ENCODE data around the gene PPP6C. TPM values are rescaled to one million over a fixed set of nuclear protein-coding genes. Genes with fewer than 3 reads are reported as not detected.
A peak's percentile ranks its signal among the peaks of the same experiment; 100 is the strongest.

PPP6C gene
- total and polyA plus RNA-seq, 2 donors, result 19.9 to 20.8 TPM

DNA sequence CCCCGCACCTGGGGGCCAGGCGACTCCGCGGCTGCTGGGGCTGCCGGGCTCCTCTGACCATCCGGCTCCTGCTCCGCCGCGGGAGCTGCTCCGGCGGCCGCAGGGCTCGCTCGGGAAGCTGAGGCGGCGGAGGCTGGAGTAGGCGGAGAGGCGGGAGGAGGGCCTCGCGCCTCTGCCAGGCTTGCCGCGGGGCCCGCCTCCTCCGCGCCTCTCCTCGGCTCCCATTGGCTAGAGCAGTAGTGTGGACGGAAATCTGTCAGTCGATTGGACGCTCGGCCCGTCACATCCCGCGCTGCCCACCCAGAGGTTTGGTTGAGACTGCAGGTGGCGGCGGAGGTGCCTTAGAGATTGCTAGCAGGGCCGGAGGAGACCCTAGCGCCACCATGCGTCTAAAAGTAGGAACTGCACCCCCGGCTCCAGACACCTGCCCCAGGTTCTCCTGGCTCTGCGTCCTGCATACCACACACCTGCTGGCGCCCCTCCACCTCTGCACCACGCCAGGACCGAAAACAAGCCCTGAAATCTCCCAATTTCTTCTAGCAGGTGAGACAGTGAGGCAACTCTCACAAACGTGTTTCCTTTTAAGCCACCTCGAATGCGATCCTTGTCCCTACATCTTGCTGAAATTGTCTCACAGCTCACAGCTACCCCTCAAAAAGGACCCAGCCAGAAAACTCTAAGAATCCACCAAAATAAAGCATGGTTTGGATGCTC is 46.1 kb downstream of the PPP6C start, which contains the start of gene SCAI:
Gene SCAI, minus strand, starts transcription at position 152 of the 714 bp plus-strand sequence. Its CDS starts 91 bp downstream, at position 61.
- peak within 1 kb of the TSS; percentile 98 for H3K4me3 ChIP-seq (ENCODE audit: low read depth, low read length)
- H3K27ac ChIP-seq (ENCODE audit: low read depth), result no peak within 1 kb of the TSS
- H3K4me1 ChIP-seq (ENCODE audit: insufficient read depth), result no peaks in the 10 kb centered on the region
- no peaks in the 10 kb centered on the region for H3K36me3 ChIP-seq (ENCODE audit: insufficient read depth)
- DNase-seq (ENCODE audit: extremely low spot score), result peak; percentile 97
- WGBS, result under 1% methylated on average over 46 of the region's 46 CpGs

DNA sequence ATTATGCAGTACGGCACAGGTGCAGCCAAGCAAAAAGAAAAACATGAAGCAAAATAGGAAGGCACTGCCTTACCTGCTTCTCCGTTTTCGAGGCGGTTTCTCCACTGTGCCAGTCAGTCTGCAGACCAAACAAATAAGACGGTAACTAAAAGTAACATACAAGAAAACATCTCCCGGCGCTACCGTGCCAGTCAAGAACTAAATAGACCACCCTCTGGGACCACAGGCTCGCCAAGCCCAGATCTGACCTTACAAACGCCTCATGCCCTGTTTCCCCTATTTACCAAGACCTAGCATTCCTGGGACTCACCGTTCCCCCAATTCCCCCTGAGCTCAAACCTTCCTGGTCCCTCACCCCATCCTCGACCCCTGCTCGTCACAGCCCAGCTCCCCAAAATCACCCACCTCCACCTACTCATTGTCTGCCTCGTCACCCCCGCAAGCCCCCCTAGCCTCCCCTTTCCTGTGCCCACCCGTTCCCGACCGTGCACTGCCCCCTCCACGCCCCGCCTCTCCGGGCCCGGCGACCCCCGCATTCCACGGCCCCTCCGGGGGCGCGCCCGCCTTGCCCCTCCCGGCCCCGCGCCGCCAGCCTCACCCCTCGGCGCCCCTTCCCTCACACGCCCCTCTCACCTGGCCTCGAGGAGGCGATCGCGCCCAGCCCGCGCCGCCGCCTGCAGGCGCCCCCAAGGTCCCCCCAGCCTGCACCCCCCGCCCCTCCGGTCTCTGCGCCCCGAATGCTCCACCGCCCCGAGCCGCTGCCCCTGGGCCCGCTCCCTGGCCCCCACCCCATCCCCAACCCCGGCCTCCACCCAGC is 46.8 kb downstream of the PPP6C start:
- Histone ChIP-seq H3K36me3 (ENCODE audit: insufficient read depth) (no peaks in the 10 kb centered on the region), H3K4me1 (ENCODE audit: insufficient read depth) (no peaks in the 10 kb centered on the region), H3K4me3 (ENCODE audit: low read depth, low read length) (peak overlapping the region; percentile 98), H3K27ac (ENCODE audit: low read depth) (no peak overlapping the region)
- 2% methylated on average over 54 of the region's 54 CpGs for WGBS
- DNase-seq (ENCODE audit: extremely low spot score), result no peak

DNA sequence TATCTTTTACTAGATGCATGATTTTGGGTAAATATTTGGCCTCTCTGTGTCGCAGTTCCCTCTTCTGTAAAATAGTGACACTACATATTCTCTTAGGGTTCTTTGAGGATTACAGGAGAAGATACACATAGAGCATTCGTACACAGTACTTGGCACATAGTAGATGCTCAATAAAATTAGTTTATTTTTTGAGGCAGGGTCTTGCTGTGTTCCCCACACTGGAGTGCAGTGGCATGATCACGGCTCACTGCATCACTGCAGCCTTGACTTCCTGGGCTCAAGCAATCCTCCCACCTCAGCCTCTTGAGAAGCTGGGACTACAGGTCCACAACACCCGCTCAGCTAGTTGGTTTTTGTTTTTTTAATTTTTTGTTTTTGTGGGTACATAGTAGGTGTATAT is 47.9 kb downstream of the PPP6C start:
- Histone ChIP-seq H3K36me3 (ENCODE audit: insufficient read depth) (no peaks in the 10 kb centered on the region), H3K4me3 (ENCODE audit: low read depth, low read length) (no peak overlapping the region), H3K4me1 (ENCODE audit: insufficient read depth) (no peaks in the 10 kb centered on the region), H3K27ac (ENCODE audit: low read depth) (no peak overlapping the region)
- WGBS, result 73% methylated on average over 4 of the region's 4 CpGs
- DNase-seq (ENCODE audit: extremely low spot score), result no peak

DNA sequence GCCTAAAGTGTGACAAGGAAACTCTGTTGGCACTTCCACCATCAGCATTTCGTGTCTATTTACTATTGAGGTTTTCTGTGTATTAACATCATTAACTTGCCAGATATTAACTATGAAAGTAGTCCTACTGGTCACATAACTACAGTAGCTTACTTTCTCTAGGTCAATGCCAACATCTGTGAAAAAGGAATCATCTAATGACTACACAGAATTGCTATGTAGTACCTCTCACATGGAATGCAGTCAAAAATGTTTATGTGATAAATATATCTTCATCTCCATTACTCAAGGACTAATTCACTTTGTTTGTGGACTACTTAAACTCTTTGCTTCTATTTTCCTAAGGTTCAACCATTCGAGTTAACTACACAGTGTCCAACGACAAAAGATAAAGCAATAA is 48.4 kb downstream of the PPP6C start:
- Histone ChIP-seq H3K4me3 (ENCODE audit: low read depth, low read length) (no peak overlapping the region), H3K27ac (ENCODE audit: low read depth) (no peak overlapping the region), H3K36me3 (ENCODE audit: insufficient read depth) (no peaks in the 10 kb centered on the region), H3K4me1 (ENCODE audit: insufficient read depth) (no peaks in the 10 kb centered on the region)
- 50% methylated on average over 3 of the region's 3 CpGs for WGBS
- DNase-seq (ENCODE audit: extremely low spot score), result no peak

DNA sequence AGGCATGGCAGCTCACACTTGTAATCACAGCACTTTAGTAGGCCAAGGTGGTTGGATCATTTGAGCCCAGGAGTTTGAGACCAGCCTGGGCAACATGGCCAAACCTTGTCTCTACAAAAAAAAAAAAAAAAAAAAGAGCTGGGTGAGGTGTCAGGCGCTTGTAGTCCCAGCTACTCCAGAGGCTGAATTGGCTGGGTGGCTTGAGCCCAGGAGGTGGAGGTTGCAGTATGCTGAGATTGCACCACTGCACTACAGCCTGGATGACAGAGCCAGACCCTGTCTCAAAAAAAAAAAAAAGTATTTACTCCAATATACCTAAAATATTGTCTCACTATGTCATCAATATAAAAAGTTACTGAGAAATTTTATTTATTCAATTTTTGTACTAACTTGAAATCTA is 49.0 kb downstream of the PPP6C start:
- WGBS, result 100% methylated on average over 1 of the region's 1 CpG
- Histone ChIP-seq H3K4me3 (ENCODE audit: low read depth, low read length) (no peak overlapping the region), H3K27ac (ENCODE audit: low read depth) (no peak overlapping the region), H3K4me1 (ENCODE audit: insufficient read depth) (no peaks in the 10 kb centered on the region), H3K36me3 (ENCODE audit: insufficient read depth) (no peaks in the 10 kb centered on the region)
- no peak for DNase-seq (ENCODE audit: extremely low spot score)

DNA sequence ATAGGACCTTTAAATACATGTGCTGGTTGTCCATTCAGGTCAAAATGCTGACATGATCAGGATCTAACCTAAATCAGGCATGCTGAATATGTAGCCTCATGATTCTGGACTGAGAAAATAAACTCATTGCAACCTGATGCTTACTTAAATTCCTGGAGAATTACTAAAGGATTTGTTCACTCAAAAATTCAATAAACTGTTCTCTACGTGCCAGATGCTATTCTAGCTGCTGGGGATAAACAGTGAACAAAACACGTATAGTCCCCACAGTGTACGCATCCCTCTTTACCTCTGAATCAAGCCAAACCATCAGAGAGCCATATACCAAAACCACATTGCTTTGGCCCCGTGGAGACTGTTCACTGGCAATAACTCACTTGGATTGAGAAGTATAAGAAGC is 52.4 kb downstream of the PPP6C start:
- WGBS, result 64% methylated on average over 4 of the region's 4 CpGs
- DNase-seq (ENCODE audit: extremely low spot score), result no peak
- Histone ChIP-seq H3K4me3 (ENCODE audit: low read depth, low read length) (no peak overlapping the region), H3K27ac (ENCODE audit: low read depth) (no peak overlapping the region), H3K4me1 (ENCODE audit: insufficient read depth) (no peaks in the 10 kb centered on the region), H3K36me3 (ENCODE audit: insufficient read depth) (no peaks in the 10 kb centered on the region)

DNA sequence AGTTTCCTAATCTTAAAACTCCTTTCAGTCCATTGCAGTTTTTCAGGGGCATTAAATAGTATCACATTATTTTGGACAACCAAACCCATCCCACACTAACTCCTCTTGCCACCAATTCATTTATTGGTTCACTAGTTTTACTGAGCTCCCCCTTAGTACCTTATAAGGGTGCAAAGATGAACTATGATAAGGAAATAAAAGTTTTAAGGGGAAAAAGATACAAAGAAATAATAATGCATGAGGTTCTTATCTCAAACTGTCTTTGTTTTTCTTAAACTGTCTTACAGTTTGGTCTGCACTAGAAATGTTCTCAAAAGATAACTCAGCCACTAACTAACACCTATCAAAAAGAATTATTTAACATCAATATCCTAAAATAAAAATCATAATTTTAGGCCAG is 54.6 kb downstream of the PPP6C start:
- Histone ChIP-seq H3K27ac (ENCODE audit: low read depth) (no peak overlapping the region), H3K4me3 (ENCODE audit: low read depth, low read length) (no peak overlapping the region), H3K4me1 (ENCODE audit: insufficient read depth) (no peaks in the 10 kb centered on the region), H3K36me3 (ENCODE audit: insufficient read depth) (no peaks in the 10 kb centered on the region)
- no peak for DNase-seq (ENCODE audit: extremely low spot score)

DNA sequence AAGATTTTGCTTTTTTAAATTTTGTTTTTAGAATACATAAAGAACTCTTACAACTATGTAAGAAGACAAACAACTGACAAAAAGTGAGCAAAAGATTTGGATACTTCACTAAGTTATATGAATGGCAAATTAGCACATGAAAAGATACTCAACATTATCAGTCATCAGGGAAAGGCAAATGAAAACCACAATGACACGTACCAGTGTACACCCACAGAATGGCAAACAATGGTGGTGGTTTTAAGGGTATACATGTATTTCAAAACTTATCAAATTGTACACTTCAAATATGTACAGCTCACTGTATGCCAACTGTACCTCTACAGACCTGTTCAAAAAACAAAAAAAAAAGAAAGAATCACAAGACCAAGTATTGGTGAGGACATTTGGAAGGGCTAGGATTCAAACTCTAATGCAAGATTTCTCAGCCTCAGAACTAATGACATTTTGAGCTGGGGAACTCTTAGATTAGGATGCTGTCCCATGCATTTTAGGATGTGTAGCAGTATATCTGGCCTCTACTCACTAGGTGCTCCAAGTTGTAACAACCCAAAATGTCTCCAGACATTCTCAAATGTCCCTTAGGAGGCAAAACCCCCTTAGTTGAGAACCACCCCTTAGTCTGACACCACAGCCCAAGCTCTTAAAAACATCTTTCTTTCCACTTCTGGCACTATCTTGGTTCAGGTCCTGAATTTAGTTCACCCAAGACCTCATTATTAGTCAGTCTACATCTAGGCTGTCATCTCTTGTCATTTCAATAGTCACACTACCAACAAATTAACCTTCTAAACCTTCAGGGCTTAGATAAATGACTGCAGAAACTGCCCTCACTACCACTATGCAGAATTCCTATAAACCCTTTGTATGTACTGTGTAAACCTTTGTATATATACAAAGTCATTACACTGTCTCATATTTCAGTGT is 55.9 kb downstream of the PPP6C start:
- no peaks in the 10 kb centered on the region for H3K36me3 ChIP-seq (ENCODE audit: insufficient read depth)
- WGBS, result 89% methylated on average over 1 of the region's 1 CpG

DNA sequence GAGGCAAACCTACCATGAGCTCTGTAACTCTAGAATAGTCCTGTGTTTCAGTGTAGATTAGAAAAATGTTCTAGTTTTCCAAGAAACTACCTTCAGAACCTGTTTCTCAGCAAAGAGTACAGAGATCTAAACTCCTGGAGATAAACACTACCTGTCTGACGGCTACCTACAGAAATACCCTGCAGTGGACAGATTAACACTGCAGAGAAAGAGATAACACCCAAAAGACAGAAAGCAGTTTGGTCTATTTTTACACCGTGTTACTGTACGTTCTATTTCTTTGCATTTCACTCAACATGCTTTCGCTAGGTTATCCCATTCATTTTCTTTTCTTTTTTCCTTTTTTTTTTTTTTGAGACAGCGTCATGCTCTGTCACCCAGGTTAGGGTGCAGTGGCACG is 57.8 kb downstream of the PPP6C start:
- H3K36me3 ChIP-seq (ENCODE audit: insufficient read depth), result no peaks in the 10 kb centered on the region
- WGBS, result 92% methylated on average over 6 of the region's 6 CpGs

More for the DNA sequence above, 55.9 kb downstream of the PPP6C start:
- Histone ChIP-seq H3K4me1 (ENCODE audit: insufficient read depth) (no peaks in the 10 kb centered on the region), H3K27ac (ENCODE audit: low read depth) (no peak overlapping the region), H3K4me3 (ENCODE audit: low read depth, low read length) (no peak overlapping the region)
- no peak for DNase-seq (ENCODE audit: extremely low spot score)

DNA sequence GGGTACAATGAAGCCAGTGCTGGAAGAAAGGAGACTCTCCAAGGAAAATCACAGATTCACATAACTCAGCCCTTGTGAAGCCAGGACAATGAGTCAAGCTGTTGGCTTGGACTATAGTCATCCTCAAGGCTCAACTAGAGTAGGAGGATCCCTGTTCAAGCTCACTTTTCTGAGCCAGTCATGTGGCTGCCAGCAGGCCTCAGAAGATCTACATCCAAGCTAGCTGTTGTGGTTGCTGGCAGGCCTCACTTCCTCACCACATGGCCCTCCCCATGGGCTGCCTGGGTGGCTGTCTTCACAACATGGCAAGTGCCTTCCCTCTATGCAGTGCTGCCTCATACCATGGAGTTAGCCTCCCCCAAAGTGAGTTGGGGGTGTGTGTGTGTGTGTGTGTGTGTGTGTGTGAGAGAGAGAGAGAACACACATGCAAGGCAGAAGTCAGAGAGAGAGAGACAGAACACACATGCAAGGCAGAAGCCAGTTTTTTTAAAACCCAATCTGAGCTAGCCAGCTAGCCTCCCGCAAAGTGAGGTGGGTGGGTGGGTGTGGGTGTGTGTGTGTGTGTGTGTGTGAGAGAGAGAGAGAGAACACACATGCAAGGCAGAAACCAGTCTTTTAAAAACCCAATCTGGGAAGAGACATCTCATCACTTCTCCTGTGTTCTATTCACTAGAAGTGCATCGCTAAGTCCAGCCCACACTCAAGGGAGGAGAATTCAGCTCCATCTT is 63.4 kb downstream of the PPP6C start:
- DNase-seq (ENCODE audit: extremely low spot score), result peak; percentile 33
- H3K4me1 ChIP-seq (ENCODE audit: insufficient read depth), result no peaks in the 10 kb centered on the region
- no peak overlapping the region for H3K4me3 ChIP-seq (ENCODE audit: low read depth, low read length)
- H3K27ac ChIP-seq (ENCODE audit: low read depth), result peak overlapping the region; percentile 42
- H3K36me3 ChIP-seq (ENCODE audit: insufficient read depth), result no peaks in the 10 kb centered on the region
- WGBS, result 60% methylated on average over 2 of the region's 2 CpGs

More for the DNA sequence above, 57.8 kb downstream of the PPP6C start:
- H3K27ac ChIP-seq (ENCODE audit: low read depth), result no peak overlapping the region
- no peak overlapping the region for H3K4me3 ChIP-seq (ENCODE audit: low read depth, low read length)
- no peak for DNase-seq (ENCODE audit: extremely low spot score)
- no peaks in the 10 kb centered on the region for H3K4me1 ChIP-seq (ENCODE audit: insufficient read depth)

DNA sequence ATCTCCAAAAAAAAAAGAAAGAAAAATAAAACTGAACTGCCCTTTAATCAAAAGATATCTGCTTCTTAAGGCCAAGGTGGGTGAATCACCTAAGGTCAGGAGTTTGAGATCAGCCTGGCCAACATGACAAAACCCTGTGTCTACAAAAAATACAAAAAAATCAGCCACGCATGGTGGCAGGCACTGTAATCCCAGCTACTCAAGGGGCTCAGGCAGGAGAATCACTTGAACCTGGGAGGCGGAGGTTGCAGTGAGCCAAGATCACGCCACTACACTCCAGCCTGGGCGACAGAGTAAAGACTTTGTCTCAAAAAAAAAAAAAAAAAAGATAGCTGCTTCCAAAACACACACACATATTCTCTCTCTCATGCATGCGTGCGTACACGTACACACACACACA is 64.1 kb downstream of the PPP6C start:
- H3K4me1 ChIP-seq (ENCODE audit: insufficient read depth), result no peaks in the 10 kb centered on the region
- no peaks in the 10 kb centered on the region for H3K36me3 ChIP-seq (ENCODE audit: insufficient read depth)
- H3K27ac ChIP-seq (ENCODE audit: low read depth), result no peak overlapping the region
- DNase-seq (ENCODE audit: extremely low spot score), result no peak
- H3K4me3 ChIP-seq (ENCODE audit: low read depth, low read length), result no peak overlapping the region
- 70% methylated on average over 7 of the region's 7 CpGs for WGBS

DNA sequence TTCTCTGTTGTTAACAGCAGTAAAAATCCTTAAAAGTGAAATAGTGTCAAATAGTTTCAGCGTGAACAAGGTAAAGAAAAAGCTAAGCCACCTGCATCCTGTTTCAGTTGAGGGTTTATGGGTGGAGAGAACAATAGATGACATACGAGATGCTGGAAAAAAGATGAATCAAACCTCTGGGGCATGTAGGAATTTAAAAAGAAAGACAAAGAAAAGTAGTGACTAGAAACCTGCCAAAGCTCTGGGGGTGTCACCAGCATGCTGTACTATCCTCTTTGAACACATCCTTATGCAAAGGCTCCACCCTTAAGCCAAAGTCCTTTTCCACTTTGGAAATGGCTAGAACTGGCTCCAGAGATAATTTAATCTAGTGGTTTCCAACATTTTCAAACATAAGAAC is 68.5 kb downstream of the PPP6C start:
- no peak for DNase-seq (ENCODE audit: extremely low spot score)
- Histone ChIP-seq H3K4me3 (ENCODE audit: low read depth, low read length) (no peak overlapping the region), H3K36me3 (ENCODE audit: insufficient read depth) (no peaks in the 10 kb centered on the region), H3K27ac (ENCODE audit: low read depth) (no peak overlapping the region), H3K4me1 (ENCODE audit: insufficient read depth) (no peaks in the 10 kb centered on the region)
- 83% methylated on average over 2 of the region's 2 CpGs for WGBS

All from urinary bladder (tissue), 4 donors.